NCI-H1694 (cell line): Measurements from ENCODE around the gene KLK4.

Source experiments
- DNase-seq: peaks from one replicate; lab custom pipeline; 2025; lab: John Stamatoyannopoulos, UW

The KLK4 gene

DNA sequence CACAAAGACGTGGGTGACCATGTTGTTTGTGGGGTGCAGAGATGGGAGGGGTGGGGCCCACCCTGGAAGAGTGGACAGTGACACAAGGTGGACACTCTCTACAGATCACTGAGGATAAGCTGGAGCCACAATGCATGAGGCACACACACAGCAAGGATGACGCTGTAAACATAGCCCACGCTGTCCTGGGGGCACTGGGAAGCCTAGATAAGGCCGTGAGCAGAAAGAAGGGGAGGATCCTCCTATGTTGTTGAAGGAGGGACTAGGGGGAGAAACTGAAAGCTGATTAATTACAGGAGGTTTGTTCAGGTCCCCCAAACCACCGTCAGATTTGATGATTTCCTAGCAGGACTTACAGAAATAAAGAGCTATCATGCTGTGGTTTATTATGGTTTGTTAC, 32.3 kb downstream of the KLK4 start:
- no peak for DNase-seq

DNA sequence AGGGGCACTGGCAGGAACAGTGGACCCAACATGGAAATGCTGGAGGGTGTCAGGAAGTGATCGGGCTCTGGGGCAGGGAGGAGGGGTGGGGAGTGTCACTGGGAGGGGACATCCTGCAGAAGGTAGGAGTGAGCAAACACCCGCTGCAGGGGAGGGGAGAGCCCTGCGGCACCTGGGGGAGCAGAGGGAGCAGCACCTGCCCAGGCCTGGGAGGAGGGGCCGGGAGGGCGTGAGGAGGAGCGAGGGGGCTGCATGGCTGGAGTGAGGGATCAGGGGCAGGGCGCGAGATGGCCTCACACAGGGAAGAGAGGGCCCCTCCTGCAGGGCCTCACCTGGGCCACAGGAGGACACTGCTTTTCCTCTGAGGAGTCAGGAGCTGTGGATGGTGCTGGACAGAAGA, 33.9 kb downstream of the KLK4 start:
- no peak for DNase-seq

DNA sequence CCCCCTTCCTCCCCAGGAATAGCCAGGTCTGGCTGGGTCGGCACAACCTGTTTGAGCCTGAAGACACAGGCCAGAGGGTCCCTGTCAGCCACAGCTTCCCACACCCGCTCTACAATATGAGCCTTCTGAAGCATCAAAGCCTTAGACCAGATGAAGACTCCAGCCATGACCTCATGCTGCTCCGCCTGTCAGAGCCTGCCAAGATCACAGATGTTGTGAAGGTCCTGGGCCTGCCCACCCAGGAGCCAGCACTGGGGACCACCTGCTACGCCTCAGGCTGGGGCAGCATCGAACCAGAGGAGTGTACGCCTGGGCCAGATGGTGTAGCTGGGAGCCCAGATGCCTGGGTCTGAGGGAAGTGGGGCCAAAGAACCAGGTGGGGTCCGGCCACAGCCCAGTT, 34.7 kb downstream of the KLK4 start:
- no peak for DNase-seq

DNA sequence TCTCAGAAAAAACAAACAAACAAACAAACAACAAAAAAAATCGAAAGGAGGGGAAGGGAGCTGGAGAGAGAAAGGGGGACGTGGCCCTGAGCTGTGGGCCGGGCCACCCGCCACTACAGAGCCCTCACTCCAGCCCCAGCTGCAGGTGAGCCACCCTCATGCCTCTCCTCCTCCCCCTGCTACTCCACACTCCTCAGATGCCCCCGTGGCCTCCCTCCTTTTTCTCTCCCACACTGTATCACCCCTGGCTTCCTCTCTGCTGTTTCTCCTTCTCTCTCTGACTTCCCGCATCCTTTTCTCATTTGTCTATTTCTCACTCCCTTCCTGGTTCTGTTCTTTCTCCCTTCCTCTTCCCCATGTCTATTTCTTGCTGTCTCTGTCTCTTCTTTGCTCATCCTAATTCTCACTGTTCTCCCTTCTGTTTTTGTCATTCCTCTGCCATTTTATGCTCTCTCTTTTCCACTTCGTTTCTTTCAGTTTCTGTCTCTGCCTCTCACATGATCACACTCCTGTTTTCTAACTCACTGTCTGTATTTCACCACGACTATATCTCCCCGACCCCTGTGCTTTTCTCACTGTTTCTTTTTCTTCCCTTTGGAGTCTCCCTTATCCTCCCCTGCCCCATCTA, 35.3 kb downstream of the KLK4 start:
- no peak for DNase-seq

DNA sequence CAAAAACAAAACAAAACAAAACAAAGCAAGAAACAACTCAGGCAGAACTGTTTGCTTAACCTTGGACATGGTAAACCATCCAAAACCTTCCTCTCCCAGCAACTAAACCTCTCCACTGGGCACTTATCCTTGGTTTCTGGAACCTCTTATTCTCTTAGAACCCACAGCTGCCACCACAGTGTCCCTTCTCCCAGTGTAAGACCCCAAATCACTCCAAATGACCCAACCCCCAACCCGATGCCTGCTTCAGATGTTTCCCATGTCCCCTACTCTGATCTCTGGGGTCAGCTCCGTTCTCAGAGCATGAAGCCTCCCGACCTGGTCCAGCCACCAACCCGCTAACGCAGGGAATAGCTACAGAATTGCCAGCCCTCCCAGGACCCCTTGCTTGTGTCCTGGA, 37.0 kb downstream of the KLK4 start:
- DNase-seq = no peak

DNA sequence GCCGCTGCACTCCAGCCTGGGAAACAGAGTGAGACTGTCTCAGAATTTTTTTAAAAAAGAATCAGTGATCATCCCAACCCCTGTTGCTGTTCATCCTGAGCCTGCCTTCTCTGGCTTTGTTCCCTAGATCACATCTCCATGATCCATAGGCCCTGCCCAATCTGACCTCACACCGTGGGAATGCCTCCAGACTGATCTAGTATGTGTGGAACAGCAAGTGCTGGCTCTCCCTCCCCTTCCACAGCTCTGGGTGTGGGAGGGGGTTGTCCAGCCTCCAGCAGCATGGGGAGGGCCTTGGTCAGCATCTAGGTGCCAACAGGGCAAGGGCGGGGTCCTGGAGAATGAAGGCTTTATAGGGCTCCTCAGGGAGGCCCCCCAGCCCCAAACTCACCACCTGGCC, 38.1 kb downstream of the KLK4 start, which contains the start of gene KLK2:
TSS of gene KLK2 (plus strand) at position 384 of the 400 bp plus-strand sequence. CDS start 35 bp downstream, outside the sequence.
- DNase-seq = no peak

DNA sequence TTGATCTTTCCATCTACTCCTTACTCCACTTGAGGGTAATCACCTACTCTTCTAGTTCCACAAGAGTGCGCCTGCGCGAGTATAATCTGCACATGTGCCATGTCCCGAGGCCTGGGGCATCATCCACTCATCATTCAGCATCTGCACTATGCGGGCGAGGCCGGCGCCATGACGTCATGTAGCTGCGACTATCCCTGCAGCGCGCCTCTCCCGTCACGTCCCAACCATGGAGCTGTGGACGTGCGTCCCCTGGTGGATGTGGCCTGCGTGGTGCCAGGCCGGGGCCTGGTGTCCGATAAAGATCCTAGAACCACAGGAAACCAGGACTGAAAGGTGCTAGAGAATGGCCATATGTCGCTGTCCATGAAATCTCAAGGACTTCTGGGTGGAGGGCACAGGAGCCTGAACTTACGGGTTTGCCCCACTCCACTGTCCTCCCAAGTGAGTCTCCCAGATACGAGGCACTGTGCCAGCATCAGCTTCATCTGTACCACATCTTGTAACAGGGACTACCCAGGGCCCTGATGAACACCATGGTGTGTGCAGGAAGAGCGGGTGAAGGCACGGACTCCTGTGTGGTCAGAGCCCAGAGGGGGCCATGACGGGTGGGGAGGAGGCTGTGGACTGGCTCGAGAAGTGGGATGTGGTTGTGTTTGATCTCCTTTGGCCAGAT, 40.6 kb downstream of the KLK4 start:
- DNase-seq = no peak

DNA sequence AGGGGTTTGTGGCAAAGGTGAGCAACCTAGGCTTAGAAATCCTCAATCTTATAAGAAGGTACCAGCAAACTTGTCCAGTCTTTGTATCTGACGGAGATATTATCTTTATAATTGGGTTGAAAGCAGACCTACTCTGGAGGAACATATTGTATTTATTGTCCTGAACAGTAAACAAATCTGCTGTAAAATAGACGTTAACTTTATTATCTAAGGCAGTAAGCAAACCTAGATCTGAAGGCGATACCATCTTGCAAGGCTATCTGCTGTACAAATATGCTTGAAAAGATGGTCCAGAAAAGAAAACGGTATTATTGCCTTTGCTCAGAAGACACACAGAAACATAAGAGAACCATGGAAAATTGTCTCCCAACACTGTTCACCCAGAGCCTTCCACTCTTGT, 41.7 kb downstream of the KLK4 start:
- no peak for DNase-seq

DNA sequence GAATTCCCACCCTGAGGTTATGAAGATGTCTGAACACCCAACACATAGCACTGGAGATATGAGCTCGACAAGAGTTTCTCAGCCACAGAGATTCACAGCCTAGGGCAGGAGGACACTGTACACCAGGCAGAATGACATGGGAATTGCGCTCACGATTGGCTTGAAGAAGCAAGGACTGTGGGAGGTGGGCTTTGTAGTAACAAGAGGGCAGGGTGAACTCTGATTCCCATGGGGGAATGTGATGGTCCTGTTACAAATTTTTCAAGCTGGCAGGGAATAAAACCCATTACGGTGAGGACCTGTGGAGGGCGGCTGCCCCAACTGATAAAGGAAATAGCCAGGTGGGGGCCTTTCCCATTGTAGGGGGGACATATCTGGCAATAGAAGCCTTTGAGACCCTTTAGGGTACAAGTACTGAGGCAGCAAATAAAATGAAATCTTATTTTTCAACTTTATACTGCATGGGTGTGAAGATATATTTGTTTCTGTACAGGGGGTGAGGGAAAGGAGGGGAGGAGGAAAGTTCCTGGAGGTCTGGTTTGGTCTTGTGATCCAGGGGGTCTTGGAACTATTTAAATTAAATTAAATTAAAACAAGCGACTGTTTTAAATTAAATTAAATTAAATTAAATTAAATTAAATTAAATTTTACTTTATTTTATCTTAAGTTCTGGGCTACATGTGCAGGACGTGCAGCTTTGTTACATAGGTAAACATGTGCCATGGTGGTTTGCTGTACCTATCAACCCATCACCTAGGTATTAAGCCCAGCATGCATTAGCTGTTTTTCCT, 49.5 kb downstream of the KLK4 start:
- DNase-seq = no peak

DNA sequence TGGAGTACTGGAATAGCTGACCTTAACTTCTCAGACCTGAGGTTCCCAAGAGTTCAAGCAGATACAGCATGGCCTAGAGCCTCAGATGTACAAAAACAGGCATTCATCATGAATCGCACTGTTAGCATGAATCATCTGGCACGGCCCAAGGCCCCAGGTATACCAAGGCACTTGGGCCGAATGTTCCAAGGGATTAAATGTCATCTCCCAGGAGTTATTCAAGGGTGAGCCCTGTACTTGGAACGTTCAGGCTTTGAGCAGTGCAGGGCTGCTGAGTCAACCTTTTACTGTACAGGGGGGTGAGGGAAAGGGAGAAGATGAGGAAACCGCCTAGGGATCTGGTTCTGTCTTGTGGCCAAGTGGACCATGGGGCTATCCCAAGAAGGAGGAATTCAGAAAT, 50.2 kb downstream of the KLK4 start:
- DNase-seq = no peak

DNA sequence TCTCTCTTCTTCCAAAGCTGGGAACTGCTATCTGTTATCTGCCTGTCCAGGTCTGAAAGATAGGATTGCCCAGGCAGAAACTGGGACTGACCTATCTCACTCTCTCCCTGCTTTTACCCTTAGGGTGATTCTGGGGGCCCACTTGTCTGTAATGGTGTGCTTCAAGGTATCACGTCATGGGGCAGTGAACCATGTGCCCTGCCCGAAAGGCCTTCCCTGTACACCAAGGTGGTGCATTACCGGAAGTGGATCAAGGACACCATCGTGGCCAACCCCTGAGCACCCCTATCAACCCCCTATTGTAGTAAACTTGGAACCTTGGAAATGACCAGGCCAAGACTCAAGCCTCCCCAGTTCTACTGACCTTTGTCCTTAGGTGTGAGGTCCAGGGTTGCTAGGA, 51.3 kb downstream of the KLK4 start:
- no peak for DNase-seq

DNA sequence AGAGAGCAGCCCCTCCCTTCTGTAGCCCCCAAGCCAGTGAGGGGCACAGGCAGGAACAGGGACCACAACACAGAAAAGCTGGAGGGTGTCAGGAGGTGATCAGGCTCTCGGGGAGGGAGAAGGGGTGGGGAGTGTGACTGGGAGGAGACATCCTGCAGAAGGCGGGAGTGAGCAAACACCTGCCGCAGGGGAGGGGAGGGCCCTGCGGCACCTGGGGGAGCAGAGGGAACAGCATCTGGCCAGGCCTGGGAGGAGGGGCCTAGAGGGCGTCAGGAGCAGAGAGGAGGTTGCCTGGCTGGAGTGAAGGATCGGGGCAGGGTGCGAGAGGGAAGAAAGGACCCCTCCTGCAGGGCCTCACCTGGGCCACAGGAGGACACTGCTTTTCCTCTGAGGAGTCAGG, 52.3 kb downstream of the KLK4 start:
- DNase-seq = no peak

DNA sequence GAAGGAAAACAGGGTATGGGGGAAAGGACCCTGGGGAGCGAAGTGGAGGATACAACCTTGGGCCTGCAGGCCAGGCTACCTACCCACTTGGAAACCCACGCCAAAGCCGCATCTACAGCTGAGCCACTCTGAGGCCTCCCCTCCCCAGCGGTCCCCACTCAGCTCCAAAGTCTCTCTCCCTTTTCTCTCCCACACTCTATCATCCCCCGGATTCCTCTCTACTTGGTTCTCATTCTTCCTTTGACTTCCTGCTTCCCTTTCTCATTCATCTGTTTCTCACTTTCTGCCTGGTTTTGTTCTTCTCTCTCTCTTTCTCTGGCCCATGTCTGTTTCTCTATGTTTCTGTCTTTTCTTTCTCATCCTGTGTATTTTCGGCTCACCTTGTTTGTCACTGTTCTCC, 53.8 kb downstream of the KLK4 start:
- no peak for DNase-seq
